Smooth muscle cell (in vitro differentiated cells): Measurements from ENCODE around the gene RPS6KB1. TPM values are rescaled to one million over a fixed set of nuclear protein-coding genes. Genes with fewer than 3 reads are reported as not detected.

Experiments
- DNase-seq: peaks from one replicate; lab custom pipeline; 2025; ENCODE audit not compliant: unreplicated experiment; lab: John Stamatoyannopoulos, UW
- H2AFZ ChIP-seq: fragments of 200-600 bp; sonication (generic); 2 replicates; pipeline ENCODE4 v1.6.0; 2016; ENCODE audit warnings: antibody characterized with exemption, low read depth, mild to moderate bottlenecking
- H3F3A ChIP-seq: fragments of 200-600 bp; sonication (generic); 2 replicates; pipeline ENCODE4 v1.6.0; 2017; ENCODE audit warnings: antibody characterized with exemption, low read depth
- H3K27ac ChIP-seq: fragments of 200-600 bp; sonication (generic); 2 replicates; pipeline ENCODE4 v1.5.1; 2016; ENCODE audit warnings: low read depth, mild to moderate bottlenecking
- H3K27me3 ChIP-seq: fragments of 200-600 bp; sonication (generic); 2 replicates; pipeline ENCODE4 v1.6.1; 2016; ENCODE audit warnings: low read depth, mild to moderate bottlenecking
- H3K36me3 ChIP-seq: fragments of 200-600 bp; sonication (generic); 2 replicates; pipeline ENCODE4 v1.5.1; 2016; ENCODE audit warnings: low read depth
- H3K4me1 ChIP-seq: fragments of 200-600 bp; sonication (generic); 2 replicates; pipeline ENCODE4 v1.5.1; 2016; ENCODE audit warnings: low read depth
- H3K4me2 ChIP-seq: fragments of 200-600 bp; sonication (generic); 2 replicates; pipeline ENCODE4 v1.6.0; 2016; ENCODE audit warnings: mild to moderate bottlenecking
- H3K4me3 ChIP-seq: fragments of 200-600 bp; sonication (generic); 2 replicates; pipeline ENCODE4 v1.5.1; 2016; ENCODE audit warnings: mild to moderate bottlenecking
- H3K79me2 ChIP-seq: fragments of 200-600 bp; sonication (generic); 2 replicates; pipeline ENCODE4 v1.6.0; 2016; ENCODE audit warnings: low read depth, mild to moderate bottlenecking
- H3K9ac ChIP-seq: fragments of 200-600 bp; sonication (generic); 2 replicates; pipeline ENCODE4 v1.6.0; 2016; ENCODE audit warnings: low read depth
- H3K9me3 ChIP-seq: fragments of 200-600 bp; sonication (generic); replicated peaks from 2 replicates; pipeline ENCODE4 v1.5.1; 2016; ENCODE audit warnings: low read depth
- H4K20me1 ChIP-seq: fragments of 200-600 bp; sonication (generic); 2 replicates; pipeline ENCODE4 v1.6.0; 2016; ENCODE audit warnings: low read depth
- CTCF ChIP-seq: fragments of 200-600 bp; sonication (generic); IDR thresholded peaks from 2 replicates; pipeline ENCODE4 v1.5.1; 2017; ENCODE audit warnings: borderline replicate concordance, mild to moderate bottlenecking, antibody characterized with exemption; ENCODE audit not compliant: insufficient read depth, poor library complexity, severe bottlenecking
- WGBS: methylation state at CpG from one replicate; pipeline ENCODE4 v1.1.7; 2016; ENCODE audit warnings: low lambda C conversion rate; 5-methylcytosine and 5-hydroxymethylcytosine counted together
- polyA plus RNA-seq: library from polyadenylated mRNA; unstranded; fragments of >200 nt; fragmentation: Nextera tagmentation; extraction: Ambion mirVana; gene quantifications from 2 replicates; pipeline ENCODE4 v1.2.1, GENCODE V29; 2016
- total RNA-seq: library from RNA; depleted of rRNA; stranded (reverse); fragments of >200 nt; gene quantifications from 2 replicates; pipeline ENCODE4 v1.2.3, GENCODE V29; 2014

The RPS6KB1 gene
- total and polyA plus RNA-seq, 2 experiments from 2014 or later, result 19.0 to 20.8 TPM

- no peak for DNase-seq
- Histone ChIP-seq H3K27ac (no peak overlapping the region), H3K4me1 (peaks cover 5% of the 10 kb centered on the region), H3K9ac (no peak overlapping the region), H3K27me3 (no peaks in the 10 kb centered on the region), H3K9me3 (no peaks in the 10 kb centered on the region), H3K36me3 (no peaks in the 10 kb centered on the region), H2AFZ (no peak overlapping the region), H3F3A (peaks cover 5% of the 10 kb centered on the region), H3K79me2 (no peaks in the 10 kb centered on the region), H3K4me3 (no peak overlapping the region), H4K20me1 (no peaks in the 10 kb centered on the region), H3K4me2 (no peak overlapping the region)
- peak; percentile 63 for TF ChIP-seq CTCF
- WGBS, result 93% methylated on average over 2 of the region's 2 CpGs
Measured at GRCh38 chr17:59859444-59860025, 33.4 kb upstream of the RPS6KB1 start.

- no peak overlapping the region for H3K9ac ChIP-seq
- no peaks in the 10 kb centered on the region for H3F3A ChIP-seq
- no peak overlapping the region for H2AFZ ChIP-seq
- no peaks in the 10 kb centered on the region for H4K20me1 ChIP-seq
- no peak for DNase-seq
- peak overlapping the region; percentile 4 for H3K27ac ChIP-seq
- 12% methylated on average over 3 of the region's 3 CpGs for WGBS
- H3K4me3 ChIP-seq, result no peak overlapping the region
- no peaks in the 10 kb centered on the region for H3K27me3 ChIP-seq
- TF ChIP-seq CTCF, result no peak
- no peaks in the 10 kb centered on the region for H3K4me1 ChIP-seq
- no peaks in the 10 kb centered on the region for H3K9me3 ChIP-seq
- H3K36me3 ChIP-seq, result no peaks in the 10 kb centered on the region
- no peaks in the 10 kb centered on the region for H3K79me2 ChIP-seq
- H3K4me2 ChIP-seq, result no peak overlapping the region
Measured at GRCh38 chr17:59863616-59864015, 29.3 kb upstream of the RPS6KB1 start.

- H3K27me3 ChIP-seq, result no peaks in the 10 kb centered on the region
- no peak overlapping the region for H3K4me3 ChIP-seq
- no peaks in the 10 kb centered on the region for H4K20me1 ChIP-seq
- no peak overlapping the region for H2AFZ ChIP-seq
- no peaks in the 10 kb centered on the region for H3F3A ChIP-seq
- H3K9ac ChIP-seq, result no peak overlapping the region
- WGBS, result 58% methylated on average over 1 of the region's 1 CpG
- no peak for DNase-seq
- H3K79me2 ChIP-seq, result no peaks in the 10 kb centered on the region
- H3K4me1 ChIP-seq, result no peaks in the 10 kb centered on the region
- no peak overlapping the region for H3K27ac ChIP-seq
- TF ChIP-seq CTCF, result no peak
- H3K4me2 ChIP-seq, result no peak overlapping the region
- no peaks in the 10 kb centered on the region for H3K9me3 ChIP-seq
- no peaks in the 10 kb centered on the region for H3K36me3 ChIP-seq
Measured at GRCh38 chr17:59869941-59870218, 23.0 kb upstream of the RPS6KB1 start.

GRCh38 chr17:59870482-59870881 is 22.4 kb upstream of the RPS6KB1 start:
- H3F3A ChIP-seq, result no peaks in the 10 kb centered on the region
- H3K4me1 ChIP-seq, result no peaks in the 10 kb centered on the region
- no peak overlapping the region for H3K4me3 ChIP-seq
- no peak overlapping the region for H2AFZ ChIP-seq
- WGBS, result 91% methylated on average over 8 of the region's 8 CpGs
- no peak overlapping the region for H3K27ac ChIP-seq
- no peaks in the 10 kb centered on the region for H4K20me1 ChIP-seq
- TF ChIP-seq CTCF, result no peak
- no peaks in the 10 kb centered on the region for H3K79me2 ChIP-seq
- H3K36me3 ChIP-seq, result no peaks in the 10 kb centered on the region
- no peak for DNase-seq
- no peak overlapping the region for H3K4me2 ChIP-seq
- H3K9me3 ChIP-seq, result no peaks in the 10 kb centered on the region
- H3K27me3 ChIP-seq, result no peaks in the 10 kb centered on the region
- H3K9ac ChIP-seq, result no peak overlapping the region
